CD4-positive, alpha-beta memory T cell (primary cell): ENCODE data around the gene TTC1. TPM values are rescaled to one million over a fixed set of nuclear protein-coding genes. Genes with fewer than 3 reads are reported as not detected.

Experiments
- CTCF ChIA-PET: fragments of 350-600 bp; sonication (Branson Sonifier 250); formaldehyde crosslinking; loops from one replicate; lab custom pipeline; 2021; ENCODE audit warnings: inconsistent platforms; ENCODE audit not compliant: partially characterized antibody; lab: Charles Lee
- POLR2A ChIA-PET: fragments of 350-600 bp; sonication (Branson Sonifier 250); formaldehyde crosslinking; loops from one replicate; lab custom pipeline; 2021; ENCODE audit not compliant: partially characterized antibody; lab: Charles Lee
- DNase-seq, 5 donors: peaks; one replicate each; pipeline versions ENCODE4 v3.0.0 to v3.0.0-alpha.2; 2020 to 2022; ENCODE audit warnings: mixed read lengths in 1 of 5
- H3K27ac ChIP-seq: one replicate; pipeline ENCODE4 v1.7.0; 2013; ENCODE audit warnings: low read depth, low read length
- H3K27me3 ChIP-seq: 2 replicates; pipeline ENCODE4 v1.7.0; 2013; ENCODE audit warnings: mild to moderate bottlenecking, low read length, moderate library complexity; ENCODE audit not compliant: insufficient read depth
- H3K36me3 ChIP-seq: 2 replicates; pipeline ENCODE4 v1.7.0; 2013; ENCODE audit warnings: mild to moderate bottlenecking, low read length, moderate library complexity; ENCODE audit not compliant: insufficient read depth
- H3K4me1 ChIP-seq: 2 replicates; pipeline ENCODE4 v1.7.0; 2013; ENCODE audit warnings: mild to moderate bottlenecking, low read length, moderate library complexity; ENCODE audit not compliant: insufficient read depth
- H3K4me3 ChIP-seq, 2 donors: one replicate each; pipeline ENCODE4 v1.7.0; 2013; ENCODE audit warnings: low read length in 2 of 2, mild to moderate bottlenecking in 1 of 2
- H3K9me3 ChIP-seq, 2 donors: one replicate each; pipeline ENCODE4 v1.7.0; 2013; ENCODE audit warnings: low read length in 2 of 2, control low read depth in 1 of 2; ENCODE audit not compliant: control insufficient read depth in 1 of 2
- H3K27ac Mint-ChIP-seq, 7 donors: one replicate each; pipeline ENCODE4 v1.8.0; 2020 to 2021; ENCODE audit warnings: mixed read lengths in 7 of 7, mild to moderate bottlenecking in 6 of 7, inconsistent platforms in 3 of 7, moderate library complexity in 3 of 7
- H3K27me3 Mint-ChIP-seq, 2 donors: one replicate each; pipeline ENCODE4 v1.8.0; 2020 to 2021; ENCODE audit warnings: mixed read lengths in 2 of 2
- H3K36me3 Mint-ChIP-seq, 2 donors: one replicate each; pipeline ENCODE4 v1.8.0; 2020 to 2021; ENCODE audit warnings: mixed read lengths in 2 of 2, inconsistent platforms in 1 of 2, mild to moderate bottlenecking in 1 of 2
- H3K4me1 Mint-ChIP-seq, 4 donors: one replicate each; pipeline ENCODE4 v1.8.0; 2020 to 2021; ENCODE audit warnings: mixed read lengths in 4 of 4, mild to moderate bottlenecking in 1 of 4
- H3K4me3 Mint-ChIP-seq, 8 donors: one replicate each; pipeline ENCODE4 v1.8.0; 2020 to 2021; ENCODE audit warnings: mixed read lengths in 8 of 8, mild to moderate bottlenecking in 7 of 8, moderate library complexity in 6 of 8, inconsistent platforms in 3 of 8
- H3K9me3 Mint-ChIP-seq, 8 donors: one replicate each; pipeline ENCODE4 v1.8.0; 2020 to 2021; ENCODE audit warnings: mixed read lengths in 8 of 8, mild to moderate bottlenecking in 5 of 8, inconsistent platforms in 3 of 8, moderate library complexity in 1 of 8
- intact Hi-C: fragments of 100-400 bp; cut with micrococcal nuclease; formaldehyde crosslinking; loops from one replicate; pipeline ENCODE4 v1.15.1; 2023
- polyA plus RNA-seq, 2 donors: library from polyadenylated mRNA; unstranded; fragments of 300-500 nt; fragmentation: Illumina TruSeq; gene quantifications; one replicate each; pipeline ENCODE4 v1.2.3, GENCODE V29; 2021
- total RNA-seq, 2 experiments: library from RNA; stranded (reverse); gene quantifications; one replicate each; pipeline ENCODE4 v1.2.3, GENCODE V29; 2021

Gene TTC1
- total and polyA plus RNA-seq, 4 experiments from 2014 or later: 47.5 to 147 (median 71.7) TPM

DNA sequence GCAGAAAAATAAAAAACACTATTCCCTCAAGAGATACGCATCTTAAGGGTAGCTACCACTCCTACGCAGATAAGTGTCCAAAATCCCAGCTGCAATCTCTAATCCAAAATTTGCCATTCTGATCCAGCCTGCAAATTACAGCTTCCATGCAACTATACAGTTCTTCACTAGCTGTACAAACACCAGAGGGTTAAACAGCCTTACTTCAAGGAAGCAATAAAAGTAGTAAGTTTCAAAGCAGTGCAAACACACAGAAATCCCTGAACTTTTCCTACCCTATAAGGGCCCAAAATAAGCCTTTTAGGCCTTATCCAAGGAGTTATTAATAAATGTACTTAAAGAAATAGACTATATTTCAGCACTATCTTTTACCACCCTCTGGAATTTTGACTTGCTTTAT, 70.8 kb downstream of the TTC1 start:
- Histone ChIP-seq H3K4me1 (no peaks in the 10 kb centered on the region), H3K9me3 (no peaks in the 10 kb centered on the region), H3K27me3 (no peaks in the 10 kb centered on the region), H3K36me3 (no peaks in the 10 kb centered on the region), H3K27ac (no peak overlapping the region), H3K4me3 (no peak overlapping the region)
- intact Hi-C loops: no loop called here
- ChIA-PET POLR2A (no interaction called here), CTCF (interaction anchor here (1.1 to 3.5 kb wide), 2 partner anchors 9 to 58 kb away, joined by 5 to 13 read pairs; no protein-coding TSS in a partner anchor)
- Mint-ChIP-seq H3K4me3 (no peak overlapping the region), H3K4me1 (peaks cover 0 to 4% (median under 1%) of the 10 kb centered on the region in 4 donors), H3K27me3 (no peaks in the 10 kb centered on the region), H3K36me3 (peaks cover 12 to 26% of the 10 kb centered on the region in 2 donors), H3K9me3 (no peaks in the 10 kb centered on the region), H3K27ac (peak overlapping the region in 1 of 7 donors; percentile 60)
- DNase-seq: no peak

DNA sequence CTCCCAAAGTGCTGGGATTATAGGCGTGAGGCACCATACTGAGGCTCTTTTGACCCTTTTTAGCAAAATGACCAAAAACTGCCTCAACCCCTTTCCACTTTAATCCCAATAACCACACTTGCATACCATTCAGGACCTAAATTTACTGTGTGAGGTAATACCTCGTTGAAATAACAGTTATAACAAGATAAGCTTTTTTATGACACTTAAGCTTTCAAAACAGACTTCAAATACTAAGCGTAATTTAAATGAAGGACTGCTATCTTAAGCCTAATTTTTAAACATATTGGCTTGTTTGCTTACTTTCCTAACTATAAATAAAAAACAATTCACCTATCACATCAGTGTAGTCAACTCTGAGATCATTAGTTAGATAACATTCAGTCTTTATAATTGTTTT, 72.6 kb downstream of the TTC1 start:
- H3K27me3 ChIP-seq: no peaks in the 10 kb centered on the region
- H3K9me3 Mint-ChIP-seq: no peaks in the 10 kb centered on the region
- no peak overlapping the region for H3K4me3 ChIP-seq
- no peak overlapping the region for H3K27ac Mint-ChIP-seq
- no peaks in the 10 kb centered on the region for H3K4me1 ChIP-seq
- H3K4me1 Mint-ChIP-seq: peaks cover 0 to 3% (median under 1%) of the 10 kb centered on the region in 4 donors
- H3K4me3 Mint-ChIP-seq: no peak overlapping the region
- ChIA-PET POLR2A (interaction anchor here (0.5 kb wide), 1 partner anchor 20 kb away, joined by 3 read pairs; no protein-coding TSS in a partner anchor), CTCF (interaction anchor here (3.5 kb wide), 1 partner anchor 60 kb away, joined by 13 read pairs; no protein-coding TSS in a partner anchor)
- peaks cover 12 to 26% of the 10 kb centered on the region in 2 donors for H3K36me3 Mint-ChIP-seq
- H3K27me3 Mint-ChIP-seq: no peaks in the 10 kb centered on the region
- H3K9me3 ChIP-seq: no peaks in the 10 kb centered on the region
- H3K36me3 ChIP-seq: no peaks in the 10 kb centered on the region
- no peak overlapping the region for H3K27ac ChIP-seq
- intact Hi-C loops: no loop called here
- no peak for DNase-seq

DNA sequence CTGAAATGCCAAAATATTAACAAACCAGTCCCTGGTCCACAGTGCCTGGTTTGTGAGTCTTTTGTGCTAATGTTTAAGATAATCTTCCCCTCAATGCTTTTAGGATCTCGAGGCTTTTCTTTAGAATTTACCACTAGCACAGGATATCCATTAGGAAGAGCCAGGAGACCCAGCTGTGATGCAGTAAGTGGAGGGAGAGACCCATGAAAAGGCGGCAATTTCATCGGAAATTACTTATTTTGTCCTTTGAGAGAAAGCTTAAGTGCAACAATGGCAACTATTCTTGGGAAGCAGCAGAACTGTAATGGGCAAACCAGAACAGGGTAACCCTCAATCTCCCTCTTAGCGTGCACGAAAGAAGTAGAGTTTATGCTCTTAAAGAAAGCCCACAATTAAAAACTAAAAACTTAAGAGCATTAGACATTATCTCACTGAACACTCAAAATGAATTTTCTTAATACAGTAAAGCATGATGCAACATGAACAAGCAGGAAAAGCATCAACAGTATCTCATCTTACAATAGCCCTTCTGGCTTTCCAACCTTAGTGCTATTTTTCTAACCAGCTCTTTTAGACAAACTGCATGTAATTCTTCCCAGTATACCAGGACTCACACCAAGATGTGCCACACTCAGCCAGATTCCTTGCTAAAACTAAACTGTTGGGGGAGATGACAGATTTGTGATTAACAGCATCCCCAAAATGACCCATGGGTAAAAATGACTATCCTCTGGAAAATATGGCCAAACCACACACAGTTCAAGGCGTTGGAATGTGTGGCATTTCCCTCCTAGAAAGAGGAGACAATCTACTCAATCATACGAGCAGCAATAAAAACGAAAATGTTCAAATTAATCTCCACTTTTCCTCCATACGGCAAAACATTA, 73.9 kb downstream of the TTC1 start:
- no peak overlapping the region for H3K27ac ChIP-seq
- H3K9me3 ChIP-seq: no peaks in the 10 kb centered on the region
- Mint-ChIP-seq H3K4me1 (peaks cover 0 to 3% (median under 1%) of the 10 kb centered on the region in 4 donors), H3K27ac (peak overlapping the region in 1 of 7 donors; percentile 4), H3K27me3 (no peaks in the 10 kb centered on the region), H3K36me3 (peaks cover 12 to 19% of the 10 kb centered on the region in 2 donors), H3K4me3 (no peak overlapping the region), H3K9me3 (no peaks in the 10 kb centered on the region)
- no peaks in the 10 kb centered on the region for H3K36me3 ChIP-seq
- H3K4me3 ChIP-seq: no peak overlapping the region
- intact Hi-C loops: no loop called here
- H3K4me1 ChIP-seq: no peaks in the 10 kb centered on the region
- no peak for DNase-seq
- H3K27me3 ChIP-seq: no peaks in the 10 kb centered on the region
- ChIA-PET CTCF (interaction anchor here (0.6 to 1.5 kb wide), 3 partner anchors 21 to 1384 kb away, joined by 3 read pairs; no protein-coding TSS in a partner anchor), POLR2A (no interaction called here)

DNA sequence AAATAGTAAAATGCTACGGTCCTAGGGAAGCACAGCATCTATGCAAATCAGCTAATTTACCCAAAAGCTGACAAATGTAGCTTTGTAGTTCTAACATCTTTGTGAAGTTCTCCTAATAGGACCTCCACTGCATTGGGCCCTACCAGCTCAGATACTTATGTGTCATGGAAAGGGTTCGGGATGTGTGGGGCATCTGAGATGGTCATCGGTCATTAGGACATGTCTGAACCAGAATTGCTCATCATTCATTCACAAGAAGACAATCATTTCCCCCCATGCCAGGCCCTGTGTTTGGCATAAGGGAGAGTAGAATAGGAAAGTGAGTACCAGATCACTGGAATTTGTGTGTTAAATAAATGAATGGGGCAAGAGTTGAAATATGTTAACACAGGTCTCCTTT, 74.6 kb downstream of the TTC1 start:
- Mint-ChIP-seq H3K36me3 (peaks cover 6 to 16% of the 10 kb centered on the region in 2 donors), H3K27ac (peak overlapping the region in 1 of 7 donors; percentile 4), H3K4me1 (peaks cover 0 to 3% (median under 1%) of the 10 kb centered on the region in 4 donors), H3K27me3 (no peaks in the 10 kb centered on the region), H3K4me3 (no peak overlapping the region), H3K9me3 (no peaks in the 10 kb centered on the region)
- ChIA-PET CTCF (interaction anchor here (1.0 to 1.5 kb wide), 2 partner anchors 20 to 62 kb away, joined by 3 read pairs; no protein-coding TSS in a partner anchor), POLR2A (no interaction called here)
- Histone ChIP-seq H3K9me3 (no peaks in the 10 kb centered on the region), H3K36me3 (no peaks in the 10 kb centered on the region), H3K4me3 (no peak overlapping the region), H3K27ac (no peak overlapping the region), H3K27me3 (no peaks in the 10 kb centered on the region), H3K4me1 (no peaks in the 10 kb centered on the region)
- no peak for DNase-seq
- intact Hi-C loops: no loop called here

DNA sequence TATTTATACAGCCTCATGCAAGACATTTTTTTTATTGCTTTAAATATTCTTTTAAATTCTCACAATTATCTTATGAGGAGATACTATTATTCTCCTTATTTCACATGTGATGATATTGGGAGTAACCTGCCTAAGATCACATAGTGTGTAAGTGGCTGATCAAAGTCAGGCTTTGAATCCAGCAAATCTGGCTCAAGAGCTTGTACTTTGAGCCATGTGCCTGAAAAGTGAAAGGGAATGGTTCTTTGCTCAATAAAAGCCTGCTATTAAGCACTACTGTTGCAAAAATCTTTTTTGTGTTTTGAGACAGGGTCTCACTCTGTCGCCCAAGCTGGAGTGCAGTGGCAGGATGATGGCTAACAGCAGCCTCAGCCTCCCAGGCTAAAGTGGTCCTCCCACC, 75.2 kb downstream of the TTC1 start:
- Histone ChIP-seq H3K4me1 (no peaks in the 10 kb centered on the region), H3K27ac (no peak overlapping the region), H3K9me3 (no peaks in the 10 kb centered on the region), H3K27me3 (no peaks in the 10 kb centered on the region), H3K4me3 (no peak overlapping the region), H3K36me3 (no peaks in the 10 kb centered on the region)
- ChIA-PET CTCF (interaction anchor here (1.5 kb wide), 1 partner anchor 20 kb away, joined by 3 read pairs; no protein-coding TSS in a partner anchor), POLR2A (no interaction called here)
- intact Hi-C loops: no loop called here
- Mint-ChIP-seq H3K4me1 (peaks cover 0 to 2% (median under 1%) of the 10 kb centered on the region in 4 donors), H3K27me3 (no peaks in the 10 kb centered on the region), H3K36me3 (peaks cover 2 to 14% of the 10 kb centered on the region in 2 donors), H3K4me3 (no peak overlapping the region), H3K27ac (no peak overlapping the region), H3K9me3 (no peaks in the 10 kb centered on the region)
- DNase-seq: no peak

DNA sequence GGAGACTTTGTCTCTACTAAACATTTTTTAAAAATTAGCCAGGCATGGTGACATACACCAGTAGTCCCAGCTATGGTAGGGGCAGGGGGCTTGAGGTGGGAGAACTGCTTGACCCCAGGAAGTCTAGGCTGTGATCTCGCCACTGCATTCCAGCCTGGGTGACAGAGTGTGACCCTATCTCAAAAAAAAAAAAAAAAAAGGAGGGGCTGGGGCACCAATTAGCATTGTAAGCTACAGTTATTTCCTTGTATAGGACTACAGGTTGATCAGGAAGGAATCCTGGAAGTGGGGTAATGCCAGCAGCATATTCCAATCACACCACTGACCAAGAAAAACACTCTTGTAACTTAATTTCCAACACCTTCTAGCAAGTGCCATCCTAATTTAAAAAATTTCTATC, 78.3 kb downstream of the TTC1 start:
- peaks cover 0 to 2% (median 0%) of the 10 kb centered on the region in 4 donors for H3K4me1 Mint-ChIP-seq
- intact Hi-C loops: no loop called here
- H3K36me3 Mint-ChIP-seq: peaks cover 2 to 8% of the 10 kb centered on the region in 2 donors
- Histone ChIP-seq H3K9me3 (no peaks in the 10 kb centered on the region), H3K27me3 (no peaks in the 10 kb centered on the region), H3K36me3 (peaks cover 2% of the 10 kb centered on the region), H3K27ac (no peak overlapping the region), H3K4me1 (no peaks in the 10 kb centered on the region), H3K4me3 (no peak overlapping the region)
- POLR2A ChIA-PET: no interaction called here
- no peaks in the 10 kb centered on the region for H3K9me3 Mint-ChIP-seq
- H3K4me3 Mint-ChIP-seq: no peak overlapping the region
- peak overlapping the region in 1 of 7 donors; percentile 42 for H3K27ac Mint-ChIP-seq
- CTCF ChIA-PET: interaction anchor here (0.7 to 1.5 kb wide), 2 partner anchors 66 to 1660 kb away, joined by 3 to 4 read pairs; no protein-coding TSS in a partner anchor
- H3K27me3 Mint-ChIP-seq: no peaks in the 10 kb centered on the region
- DNase-seq: no peak

DNA sequence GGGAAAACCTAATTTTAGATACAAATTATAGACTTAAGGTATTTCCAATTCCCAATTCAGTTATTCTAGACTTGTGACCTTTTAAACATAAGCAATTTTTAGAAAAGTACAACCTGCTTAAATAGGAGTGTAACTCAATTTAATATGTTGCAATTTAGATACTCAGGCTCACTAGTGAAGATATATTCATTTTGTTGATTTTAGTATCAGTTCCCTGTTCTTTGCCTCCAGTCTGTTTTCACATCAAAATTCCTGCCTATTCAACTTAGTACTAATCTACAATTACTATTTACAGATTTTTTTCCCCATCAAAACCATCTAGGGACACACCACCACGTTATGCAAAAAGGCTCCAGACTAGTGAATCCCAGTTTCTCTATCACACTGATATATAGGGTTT, 79.9 kb downstream of the TTC1 start:
- Histone ChIP-seq H3K4me3 (no peak overlapping the region), H3K36me3 (peaks cover 18% of the 10 kb centered on the region), H3K27me3 (no peaks in the 10 kb centered on the region), H3K9me3 (no peaks in the 10 kb centered on the region), H3K27ac (no peak overlapping the region), H3K4me1 (no peaks in the 10 kb centered on the region)
- intact Hi-C loops: no loop called here
- DNase-seq: no peak
- Mint-ChIP-seq H3K4me1 (peaks cover 0 to 3% (median under 1%) of the 10 kb centered on the region in 4 donors), H3K36me3 (peaks cover 16 to 23% of the 10 kb centered on the region in 2 donors), H3K4me3 (no peak overlapping the region), H3K27ac (peak overlapping the region in 1 of 7 donors; percentile 36), H3K9me3 (no peaks in the 10 kb centered on the region), H3K27me3 (no peaks in the 10 kb centered on the region)
- ChIA-PET POLR2A (no interaction called here), CTCF (interaction anchor here (1.5 kb wide), 1 partner anchor 67 kb away, joined by 4 read pairs; no protein-coding TSS in a partner anchor)
